ENCODE measurements around the gene MAFG. TPM values are rescaled to one million over a fixed set of nuclear protein-coding genes. Genes with fewer than 3 reads are reported as not detected.

The MAFG gene
- total and polyA plus RNA-seq, 2 of the 13 experiments (the other 11 are each of a cell fraction or from before 2014, with no cell fraction given) = 14.5 to 20.0 TPM

DNA sequence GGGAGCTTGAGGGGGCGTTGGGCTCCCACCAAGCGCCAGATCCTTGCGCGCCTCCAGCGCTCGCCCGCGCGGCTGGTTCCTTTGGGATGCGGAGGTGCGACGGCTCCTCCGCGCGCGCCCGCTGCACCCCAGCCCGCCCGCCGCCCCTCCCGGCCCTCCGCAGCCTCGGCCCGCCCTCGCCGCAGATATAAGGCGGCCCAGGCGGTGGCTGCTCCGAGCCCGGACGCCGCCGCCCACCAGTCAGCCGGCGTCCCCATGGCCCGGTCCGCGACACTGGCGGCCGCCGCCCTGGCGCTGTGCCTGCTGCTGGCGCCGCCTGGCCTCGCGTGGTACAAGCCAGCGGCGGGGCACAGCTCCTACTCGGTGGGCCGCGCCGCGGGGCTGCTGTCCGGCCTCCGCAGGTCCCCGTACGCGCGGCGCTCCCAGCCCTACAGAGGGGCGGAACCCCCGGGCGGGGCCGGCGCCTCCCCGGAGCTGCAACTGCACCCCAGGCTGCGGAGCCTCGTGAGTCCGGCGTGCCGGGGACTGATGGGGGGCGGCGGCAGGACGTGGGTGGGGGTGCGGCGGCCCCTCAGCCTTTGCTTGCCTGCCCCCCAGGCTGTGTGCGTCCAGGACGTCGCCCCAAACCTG, 25.4 kb downstream of the MAFG start, which contains the start of gene NPB (continued):
- TF ChIP-seq, protein P1, sequence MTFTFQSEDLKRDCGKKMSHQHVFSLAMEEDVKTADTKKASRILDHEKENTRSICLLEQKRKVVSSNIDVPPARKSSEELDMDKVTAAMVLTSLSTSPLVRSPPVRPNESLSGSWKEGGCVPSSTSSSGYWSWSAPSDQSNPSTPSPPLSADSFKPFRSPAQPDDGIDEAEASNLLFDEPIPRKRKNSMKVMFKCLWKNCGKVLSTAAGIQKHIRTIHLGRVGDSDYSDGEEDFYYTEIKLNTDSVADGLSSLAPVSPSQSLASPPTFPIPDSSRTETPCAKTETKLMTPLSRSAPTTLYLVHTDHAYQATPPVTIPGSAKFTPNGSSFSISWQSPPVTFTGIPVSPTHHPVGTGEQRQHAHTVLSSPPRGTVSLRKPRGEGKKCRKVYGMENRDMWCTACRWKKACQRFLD (CRISPR knock-in tag; IDR thresholded peaks at IDR 0.05; ENCODE audit: borderline replicate concordance) = no peak
- no peak; the same call in 1 of the 2 replicates for TF ChIP-seq ZNF773 (CRISPR knock-in tag; IDR thresholded peaks at IDR 0.05; ENCODE audit: borderline replicate concordance)
- TF ChIP-seq TARDBP (CRISPR knock-in tag; IDR thresholded peaks at IDR 0.05) = no peak
- no peak for TF ChIP-seq ZFP36 (IDR thresholded peaks at IDR 0.05; ENCODE audit: borderline replicate concordance, low read depth, low read length, partially characterized antibody)
- TF ChIP-seq ZZZ3 (CRISPR knock-in tag; IDR thresholded peaks at IDR 0.05; ENCODE audit: borderline replicate concordance) = no peak
- no peak for TF ChIP-seq SNAI1 (CRISPR knock-in tag; IDR thresholded peaks at IDR 0.05; ENCODE audit: borderline replicate concordance)
- no peak for TF ChIP-seq ZNF703 (CRISPR knock-in tag; IDR thresholded peaks at IDR 0.05; ENCODE audit: borderline replicate concordance)
- TF ChIP-seq ZNF121 (CRISPR knock-in tag; IDR thresholded peaks at IDR 0.05) = 0 out of 2 replicates have a peak, but pooled peaks have one; percentile 58
- TF ChIP-seq MATR3 (CRISPR knock-in tag; IDR thresholded peaks at IDR 0.05) = no peak
- TF ChIP-seq RXRB (CRISPR knock-in tag; IDR thresholded peaks at IDR 0.05; ENCODE audit: borderline replicate concordance) = no peak
- no peak; the same call in 1 of the 2 replicates for TF ChIP-seq ZNF263 (CRISPR knock-in tag; IDR thresholded peaks at IDR 0.05)
- TF ChIP-seq SYNCRIP (IDR thresholded peaks at IDR 0.05; ENCODE audit: insufficient read depth, low read depth, low read length) = no peak
- TF ChIP-seq ZMYM2 (CRISPR knock-in tag; IDR thresholded peaks at IDR 0.05) = no peak
- no peak for TF ChIP-seq KLF15 (CRISPR knock-in tag; IDR thresholded peaks at IDR 0.05; ENCODE audit: borderline replicate concordance)
- no peak for TF ChIP-seq REPIN1 (CRISPR knock-in tag; IDR thresholded peaks at IDR 0.05; ENCODE audit: borderline replicate concordance, low read depth)
- TF ChIP-seq HHEX (CRISPR knock-in tag; IDR thresholded peaks at IDR 0.05) = no peak
- TF ChIP-seq, protein P2, sequence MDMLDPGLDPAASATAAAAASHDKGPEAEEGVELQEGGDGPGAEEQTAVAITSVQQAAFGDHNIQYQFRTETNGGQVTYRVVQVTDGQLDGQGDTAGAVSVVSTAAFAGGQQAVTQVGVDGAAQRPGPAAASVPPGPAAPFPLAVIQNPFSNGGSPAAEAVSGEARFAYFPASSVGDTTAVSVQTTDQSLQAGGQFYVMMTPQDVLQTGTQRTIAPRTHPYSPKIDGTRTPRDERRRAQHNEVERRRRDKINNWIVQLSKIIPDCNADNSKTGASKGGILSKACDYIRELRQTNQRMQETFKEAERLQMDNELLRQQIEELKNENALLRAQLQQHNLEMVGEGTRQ (IDR thresholded peaks at IDR 0.05; ENCODE audit: low read depth, low read length) = no peak
- TF ChIP-seq, protein P2 (CRISPR knock-in tag; IDR thresholded peaks at IDR 0.05; ENCODE audit: borderline replicate concordance) = no peak
- TF ChIP-seq ELF4 (CRISPR knock-in tag; IDR thresholded peaks at IDR 0.05; ENCODE audit: borderline replicate concordance) = no peak
- TF ChIP-seq KLF6 (CRISPR knock-in tag; IDR thresholded peaks at IDR 0.05) = no peak; the same call in 1 of the 2 replicates
- no peak for TF ChIP-seq SMYD3 (CRISPR knock-in tag; IDR thresholded peaks at IDR 0.05)
- TF ChIP-seq SALL1 (CRISPR knock-in tag; IDR thresholded peaks at IDR 0.05) = peak; percentile 27; the same call in 1 of the 2 replicates
- TF ChIP-seq HNRNPLL (IDR thresholded peaks at IDR 0.05; ENCODE audit: low read depth, low read length, poor library complexity, severe bottlenecking) = no peak
- 0 out of 2 replicates have a peak, but pooled peaks have one; percentile 6 for TF ChIP-seq DR1 (CRISPR knock-in tag; IDR thresholded peaks at IDR 0.05)
- peak; percentile 73; the same call in 1 of the 2 replicates for TF ChIP-seq ZNF761 (CRISPR knock-in tag; conservative IDR thresholded peaks at IDR 0.05)
- TF ChIP-seq GTF3A (CRISPR knock-in tag; conservative IDR thresholded peaks at IDR 0.05) = no peak
- no peak for TF ChIP-seq SP140L (CRISPR knock-in tag; IDR thresholded peaks at IDR 0.05; ENCODE audit: borderline replicate concordance)
- TF ChIP-seq STAT5B (CRISPR knock-in tag; IDR thresholded peaks at IDR 0.05) = peak; percentile 15; the same call in 1 of the 2 replicates
- no peak for TF ChIP-seq IKZF1 (IDR thresholded peaks at IDR 0.05)
- no peak for TF ChIP-seq PCBP1 (IDR thresholded peaks at IDR 0.05; ENCODE audit: borderline replicate concordance, low read depth, low read length)

All from HepG2 (cell line).